Activated CD8-positive, alpha-beta memory T cell treated with anti-CD3 and anti-CD28 coated beads, Interleukin-2, amount 50 U/mL, for 1 hour (primary cell): ENCODE data around the gene TGM5.
"Not testable (repeated sequence)": the region's sequence is repeated elsewhere in the genome, so short reads cannot be mapped to it uniquely, and the experiment has no call there.

Source experiments
- DNase-seq: peaks from one replicate; pipeline ENCODE4 v3.0.0-alpha.2; 2020; ENCODE audit errors: extremely low read depth

Gene TGM5

DNA sequence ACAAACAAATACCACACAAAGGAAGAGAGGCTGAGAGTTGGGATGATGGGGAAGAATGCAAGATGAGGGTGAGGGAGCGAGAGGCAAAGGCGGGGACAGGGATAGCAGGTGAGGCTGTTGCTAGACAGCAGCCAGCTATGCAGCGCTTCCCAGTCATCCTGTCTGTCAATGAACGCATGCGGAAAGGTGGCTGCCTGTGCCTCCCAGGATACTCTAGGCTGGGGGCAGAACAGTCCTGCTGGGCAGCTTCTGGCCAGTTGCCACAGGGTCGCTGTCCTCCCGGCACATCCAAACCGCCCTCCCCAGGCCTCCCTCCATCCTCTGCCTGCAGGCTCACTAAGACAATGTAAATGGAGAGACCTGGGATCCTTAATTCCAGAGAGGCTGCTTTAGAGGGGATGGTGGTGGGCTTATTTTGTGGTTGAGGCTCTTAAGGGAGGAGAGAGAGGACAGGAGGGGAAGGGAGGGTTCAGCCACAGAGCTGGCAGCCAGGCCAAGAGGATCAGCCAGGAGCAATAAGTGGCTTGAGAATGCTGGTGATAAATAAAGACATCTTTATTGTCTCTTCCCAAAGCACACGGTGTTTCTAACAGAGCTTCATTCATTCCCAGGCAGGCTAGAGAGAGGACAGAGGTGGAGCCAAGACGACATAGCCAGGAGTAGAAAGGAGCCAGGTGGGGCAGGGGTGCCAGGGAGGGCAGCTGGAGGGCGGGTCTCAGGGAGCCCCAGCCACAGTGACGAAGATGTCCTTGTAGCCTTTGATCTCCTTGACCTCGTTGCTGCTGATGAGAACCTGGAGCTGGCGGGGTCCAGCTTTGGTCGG lies 9.2 kb upstream of the TGM5 start:
- DNase-seq, result no peak

- no peak for DNase-seq
These were observed 7.4 kb upstream of the TGM5 start for GRCh38 chr15:43274136-43274535.

- no peak for DNase-seq
These were observed 6.5 kb upstream of the TGM5 start for GRCh38 chr15:43273243-43273642.

GRCh38 chr15:43271908-43272307 lies 5.2 kb upstream of the TGM5 start:
- not testable (repeated sequence) for DNase-seq

- no peak for DNase-seq
These were observed 4.1 kb upstream of the TGM5 start for GRCh38 chr15:43270676-43271306.

- no peak for DNase-seq
These were observed 3.5 kb upstream of the TGM5 start for GRCh38 chr15:43270113-43270665.

DNA sequence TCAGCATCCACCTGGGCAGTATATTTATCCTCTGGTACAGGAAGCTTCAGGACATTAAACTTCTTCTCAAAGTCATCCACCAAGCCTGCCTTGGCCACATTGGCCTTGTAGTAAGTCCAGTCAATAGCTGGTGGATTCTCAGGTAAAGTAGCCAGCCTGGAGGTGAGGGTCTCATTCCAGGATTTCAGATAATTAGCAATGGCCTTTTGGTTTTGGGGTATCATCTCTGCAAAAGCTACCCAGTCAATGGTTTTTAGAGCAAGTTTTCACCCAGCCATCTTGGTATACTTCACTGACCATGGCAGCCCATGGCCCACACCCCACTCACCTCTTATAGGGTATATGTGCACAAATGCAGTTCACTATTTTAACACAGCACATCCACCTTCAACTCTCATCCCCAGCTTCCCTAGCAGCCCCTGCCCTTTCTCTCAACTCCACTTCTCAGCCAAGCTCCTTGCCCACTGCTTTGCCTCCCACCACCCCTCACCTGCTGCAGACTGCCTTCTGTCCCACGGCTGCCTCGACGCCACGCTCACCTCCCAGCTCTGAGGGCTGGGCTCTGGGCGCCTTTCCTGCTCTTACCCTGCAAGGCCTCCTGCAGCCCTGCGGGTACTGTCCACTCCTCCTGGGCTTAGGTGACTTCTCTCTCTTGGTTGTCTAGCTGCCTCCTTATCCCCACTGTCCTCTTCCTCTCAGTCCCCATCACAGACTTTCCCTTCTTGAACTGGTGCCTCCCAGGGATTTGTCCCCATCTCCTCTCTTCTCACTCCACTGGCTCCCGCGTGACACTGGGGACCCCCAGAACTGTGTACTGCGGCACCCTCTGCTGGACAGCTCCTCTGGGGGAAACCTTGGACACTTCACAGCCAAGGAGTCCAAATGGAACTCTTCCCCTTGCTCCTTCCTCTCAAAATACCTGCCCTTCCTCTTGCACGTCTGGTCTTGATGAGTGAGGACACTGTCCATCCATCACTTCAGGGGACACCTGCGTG lies 1.7 kb upstream of the TGM5 start:
- no peak for DNase-seq

DNA sequence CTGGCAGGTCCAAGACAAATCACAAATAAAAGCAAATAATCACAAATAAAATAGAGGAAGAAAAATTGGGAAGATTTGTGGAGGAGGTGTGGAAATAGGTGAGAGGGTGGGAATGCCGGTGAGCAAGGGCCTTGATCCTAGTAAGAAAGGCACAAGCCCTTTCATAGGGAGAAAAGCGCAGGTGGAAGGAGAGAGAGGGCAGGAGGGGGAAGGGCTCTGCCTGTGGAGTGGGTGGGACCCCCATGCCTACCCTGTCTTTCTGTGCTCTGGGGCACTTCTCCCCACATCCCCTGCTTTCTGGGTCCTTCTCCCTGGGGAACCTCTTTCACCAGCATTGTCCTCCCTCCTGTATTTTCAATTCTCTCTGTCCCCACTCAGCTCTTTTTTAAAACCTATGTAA lies 711 bp upstream of the TGM5 start:
- DNase-seq, result no peak

GRCh38 chr15:43266386-43266785 lies 342 bp downstream of the TGM5 start:
- DNase-seq, result no peak

DNA sequence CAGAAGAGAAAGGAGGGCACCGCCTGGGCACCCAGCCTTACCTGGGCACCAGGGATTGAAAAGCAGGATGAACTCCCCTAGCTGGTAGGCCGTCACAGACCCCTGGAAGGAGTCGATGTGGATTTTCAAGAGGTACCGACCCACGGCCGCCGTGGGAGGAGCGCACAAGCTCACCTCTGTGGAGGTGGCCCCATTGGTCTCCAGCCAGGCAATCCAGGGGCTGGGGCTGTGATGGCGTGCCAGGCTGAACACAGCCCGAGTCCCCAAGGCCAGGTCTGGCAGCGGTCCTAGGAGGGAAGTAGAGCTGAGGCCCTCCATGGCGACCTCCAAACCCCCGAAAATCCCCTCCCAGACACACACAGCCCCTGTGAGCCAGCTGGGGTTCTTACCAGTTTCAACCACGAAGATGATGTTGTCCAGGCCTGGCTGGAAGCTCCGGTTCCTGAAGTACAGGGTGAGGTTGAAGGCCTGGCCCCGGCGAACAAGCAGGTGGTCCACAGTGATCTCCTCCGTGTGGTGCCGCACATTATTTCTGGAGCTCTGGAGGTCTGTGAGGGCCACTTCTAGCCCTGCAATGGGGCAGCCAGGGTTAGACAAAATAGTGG lies 6.6 kb downstream of the TGM5 start:
- DNase-seq, result no peak

- DNase-seq, result no peak
These were observed 7.9 kb downstream of the TGM5 start for GRCh38 chr15:43258781-43259180.

- DNase-seq, result no peak
These were observed 10.4 kb downstream of the TGM5 start for GRCh38 chr15:43256341-43256740.

DNA sequence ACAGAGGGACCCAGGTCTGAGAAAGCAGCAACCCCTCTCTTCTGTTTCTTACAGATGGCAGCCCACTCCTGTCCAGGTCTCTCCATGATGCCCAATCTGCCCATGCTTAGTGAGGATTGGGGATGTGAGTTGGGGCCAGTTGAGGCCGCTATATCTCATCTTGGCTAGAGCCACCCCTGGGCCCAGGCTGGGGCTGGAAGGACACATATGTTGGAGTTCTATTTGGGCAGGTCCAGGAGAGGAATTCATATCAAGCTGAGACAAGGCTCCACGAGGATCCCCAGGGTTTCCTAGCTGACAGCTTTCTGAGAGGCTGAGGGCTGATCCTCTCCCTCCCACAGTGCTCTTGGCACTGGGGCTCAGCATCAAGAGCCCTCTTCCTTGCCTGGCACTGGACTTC lies 11.4 kb downstream of the TGM5 start:
- no peak for DNase-seq

GRCh38 chr15:43253431-43254403 lies 13.0 kb downstream of the TGM5 start:
- no peak for DNase-seq

- no peak for DNase-seq
These were observed 14.9 kb downstream of the TGM5 start for GRCh38 chr15:43251871-43252250.

- no peak for DNase-seq
These were observed 15.4 kb downstream of the TGM5 start for GRCh38 chr15:43251185-43251870.

GRCh38 chr15:43250785-43251184 lies 15.9 kb downstream of the TGM5 start:
- DNase-seq, result no peak

DNA sequence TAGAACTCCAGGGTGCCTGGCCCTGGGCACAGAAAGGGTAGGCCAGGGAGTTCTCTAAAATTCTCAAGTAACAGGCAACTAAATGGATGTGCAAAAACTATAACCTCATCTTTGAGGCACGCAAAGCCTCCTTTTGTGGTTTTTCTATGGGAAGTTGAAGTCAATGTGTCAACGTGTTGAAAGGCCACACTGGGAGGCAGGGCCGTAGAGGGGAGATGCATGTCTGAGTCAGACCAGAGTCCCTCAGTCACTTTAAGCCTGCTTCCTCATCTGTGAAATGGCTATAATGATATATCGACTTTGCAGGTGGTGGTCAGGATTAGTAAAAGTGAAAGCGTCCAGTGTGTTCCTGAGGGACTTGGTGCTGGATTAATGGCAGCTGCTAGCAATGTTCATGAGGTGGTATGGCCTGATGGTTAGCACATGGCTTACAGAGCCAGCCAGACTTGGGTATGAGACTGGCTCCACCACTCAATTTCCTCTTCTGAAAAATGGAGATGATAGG lies 17.0 kb downstream of the TGM5 start:
- DNase-seq, result no peak

GRCh38 chr15:43249236-43249635 lies 17.5 kb downstream of the TGM5 start:
- no peak for DNase-seq
